Thoracic aorta (tissue), 2 donors: ENCODE data around the gene PSAPL1. TPM values are rescaled to one million over a fixed set of nuclear protein-coding genes. Genes with fewer than 3 reads are reported as not detected.

Experiments used
- ATAC-seq: fragments of 150-250 bp; one replicate; pipeline ENCODE4 v1.8.0; 2017; ENCODE audit warnings: low read depth; ENCODE audit not compliant: insufficient number of reproducible peaks, low FRiP score
- DNase-seq: peaks from one replicate; pipeline ENCODE4 v3.0.0-alpha.2; 2020; ENCODE audit warnings: low spot score
- H3K27ac ChIP-seq, 2 donors: fragments of 200-600 bp; sonication (generic); 1 replicate in 1 of 2; 2 replicates in 1 of 2; pipeline ENCODE4 v1.5.1; 2016; ENCODE audit warnings: mild to moderate bottlenecking in 2 of 2, moderate library complexity in 2 of 2
- H3K27me3 ChIP-seq: fragments of 200-600 bp; sonication (generic); replicated peaks from 2 replicates; pipeline ENCODE4 v1.6.0; 2016; ENCODE audit warnings: mild to moderate bottlenecking; ENCODE audit not compliant: insufficient read depth
- H3K36me3 ChIP-seq: fragments of 200-600 bp; sonication (generic); one replicate; pipeline ENCODE4 v1.5.1; 2016
- H3K4me1 ChIP-seq, 2 donors: fragments of 200-600 bp; sonication (generic); 1 replicate in 1 of 2; 2 replicates in 1 of 2; pipeline versions ENCODE4 v1.5.1 to v1.6.0; 2016; ENCODE audit warnings: low read depth in 2 of 2, mild to moderate bottlenecking in 1 of 2; ENCODE audit not compliant: control insufficient read depth in 1 of 2
- H3K4me3 ChIP-seq: fragments of 200-600 bp; sonication (generic); 2 replicates; pipeline ENCODE4 v1.5.1; 2016; ENCODE audit warnings: mild to moderate bottlenecking
- H3K9me3 ChIP-seq: fragments of 200-600 bp; sonication (generic); 2 replicates; pipeline ENCODE4 v1.5.1; 2016
- total RNA-seq, 2 donors: library from RNA; depleted of rRNA; stranded (reverse); fragments of >200 nt; gene quantifications; one replicate each; pipeline versions ENCODE4 v1.1.0 to v1.2.3, GENCODE V29; 2016
- TF ChIP-seq, protein P1 (sequence below): fragments of 200-600 bp; sonication (generic); IDR thresholded peaks from one replicate; pipeline ENCODE4 v1.5.1; 2019; ENCODE audit warnings: antibody characterized with exemption

The PSAPL1 gene
- total RNA-seq, 2 donors from 2014 or later: 0.14 TPM; not detected in 1

DNA sequence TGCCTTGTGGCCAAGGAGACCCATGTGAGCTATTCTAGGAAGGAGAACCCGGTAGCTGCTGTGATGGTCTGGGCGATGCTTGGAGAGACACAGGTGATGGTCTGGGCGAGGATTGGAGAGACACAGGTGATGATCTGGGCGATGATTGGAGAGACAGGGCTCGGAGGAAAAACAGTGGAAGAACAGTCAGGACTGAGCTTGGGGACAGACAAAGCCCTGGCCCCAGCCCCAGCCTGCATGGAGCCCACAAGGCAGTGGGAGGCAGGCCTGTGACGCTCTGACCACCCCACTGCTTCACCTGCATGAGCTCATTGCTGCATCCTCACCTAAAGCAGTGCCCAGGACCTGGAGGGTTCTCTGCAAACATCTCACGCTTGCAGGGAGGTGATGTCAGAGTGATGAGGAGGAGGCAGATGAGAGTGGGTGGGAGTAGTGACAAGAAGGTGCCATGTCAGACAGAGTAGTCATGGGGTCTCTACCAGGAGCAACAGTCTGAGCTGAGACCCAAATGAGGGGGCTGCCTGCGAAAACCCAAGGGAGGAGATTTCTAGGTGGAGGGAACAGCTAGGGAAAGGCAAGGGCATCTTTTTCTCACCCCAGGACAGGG, 35.9 kb upstream of the PSAPL1 start:
- TF ChIP-seq, protein P1, sequence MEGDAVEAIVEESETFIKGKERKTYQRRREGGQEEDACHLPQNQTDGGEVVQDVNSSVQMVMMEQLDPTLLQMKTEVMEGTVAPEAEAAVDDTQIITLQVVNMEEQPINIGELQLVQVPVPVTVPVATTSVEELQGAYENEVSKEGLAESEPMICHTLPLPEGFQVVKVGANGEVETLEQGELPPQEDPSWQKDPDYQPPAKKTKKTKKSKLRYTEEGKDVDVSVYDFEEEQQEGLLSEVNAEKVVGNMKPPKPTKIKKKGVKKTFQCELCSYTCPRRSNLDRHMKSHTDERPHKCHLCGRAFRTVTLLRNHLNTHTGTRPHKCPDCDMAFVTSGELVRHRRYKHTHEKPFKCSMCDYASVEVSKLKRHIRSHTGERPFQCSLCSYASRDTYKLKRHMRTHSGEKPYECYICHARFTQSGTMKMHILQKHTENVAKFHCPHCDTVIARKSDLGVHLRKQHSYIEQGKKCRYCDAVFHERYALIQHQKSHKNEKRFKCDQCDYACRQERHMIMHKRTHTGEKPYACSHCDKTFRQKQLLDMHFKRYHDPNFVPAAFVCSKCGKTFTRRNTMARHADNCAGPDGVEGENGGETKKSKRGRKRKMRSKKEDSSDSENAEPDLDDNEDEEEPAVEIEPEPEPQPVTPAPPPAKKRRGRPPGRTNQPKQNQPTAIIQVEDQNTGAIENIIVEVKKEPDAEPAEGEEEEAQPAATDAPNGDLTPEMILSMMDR: no peak
- Histone ChIP-seq H3K4me3 (no peak overlapping the region), H3K36me3 (no peaks in the 10 kb centered on the region), H3K4me1 (no peaks in the 10 kb centered on the region), H3K9me3 (peaks cover 3% of the 10 kb centered on the region), H3K27ac (no peak overlapping the region), H3K27me3 (no peaks in the 10 kb centered on the region)
- no peak for DNase-seq
- ATAC-seq: no peak

DNA sequence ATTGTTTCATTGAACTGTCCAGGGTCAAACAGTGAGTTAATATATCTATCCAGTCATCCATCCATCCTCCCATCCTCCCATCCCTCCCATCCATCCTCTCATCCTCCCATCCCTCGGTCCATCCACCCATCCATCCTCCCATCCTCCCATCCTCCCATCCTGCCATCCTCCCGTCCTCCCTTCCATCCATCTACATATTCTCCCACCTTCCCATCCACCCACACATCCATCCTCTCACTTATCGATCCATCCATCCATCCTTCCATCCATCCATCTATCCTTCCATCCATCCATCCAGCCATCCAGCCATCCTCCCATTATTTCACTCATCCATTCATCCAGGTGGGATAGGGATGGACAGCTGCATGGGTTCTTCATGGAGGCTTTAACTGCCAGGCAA, 35.4 kb upstream of the PSAPL1 start:
- ATAC-seq (no peak), DNase-seq (no peak)
- Histone ChIP-seq H3K36me3 (no peaks in the 10 kb centered on the region), H3K27ac (no peak overlapping the region), H3K4me3 (no peak overlapping the region), H3K27me3 (no peaks in the 10 kb centered on the region), H3K4me1 (no peaks in the 10 kb centered on the region), H3K9me3 (peaks cover 3% of the 10 kb centered on the region)
- TF ChIP-seq, protein P1: no peak

DNA sequence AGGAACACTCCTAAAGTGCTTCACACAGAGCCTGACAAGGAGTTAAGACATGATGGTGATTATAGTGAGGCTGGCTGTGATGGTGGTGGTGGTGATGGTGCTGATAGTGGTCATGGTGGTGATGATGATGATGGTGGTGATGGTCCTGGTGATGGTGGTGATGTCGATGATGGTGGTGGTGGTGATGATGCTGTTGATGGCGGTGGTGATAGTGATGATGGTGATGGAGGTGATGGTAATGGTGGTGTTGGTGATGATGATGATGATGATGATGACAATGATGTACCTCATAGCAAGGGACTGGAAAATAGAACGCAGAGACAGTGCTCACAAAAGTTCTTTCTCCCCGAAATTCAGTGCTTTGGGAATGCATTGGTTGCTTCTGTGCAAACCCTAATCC, 34.3 kb upstream of the PSAPL1 start:
- Histone ChIP-seq H3K27me3 (no peaks in the 10 kb centered on the region), H3K4me1 (no peaks in the 10 kb centered on the region), H3K4me3 (no peak overlapping the region), H3K9me3 (peaks cover 3% of the 10 kb centered on the region), H3K27ac (no peak overlapping the region), H3K36me3 (no peaks in the 10 kb centered on the region)
- no peak for ATAC-seq
- DNase-seq: no peak
- TF ChIP-seq, protein P1: no peak

DNA sequence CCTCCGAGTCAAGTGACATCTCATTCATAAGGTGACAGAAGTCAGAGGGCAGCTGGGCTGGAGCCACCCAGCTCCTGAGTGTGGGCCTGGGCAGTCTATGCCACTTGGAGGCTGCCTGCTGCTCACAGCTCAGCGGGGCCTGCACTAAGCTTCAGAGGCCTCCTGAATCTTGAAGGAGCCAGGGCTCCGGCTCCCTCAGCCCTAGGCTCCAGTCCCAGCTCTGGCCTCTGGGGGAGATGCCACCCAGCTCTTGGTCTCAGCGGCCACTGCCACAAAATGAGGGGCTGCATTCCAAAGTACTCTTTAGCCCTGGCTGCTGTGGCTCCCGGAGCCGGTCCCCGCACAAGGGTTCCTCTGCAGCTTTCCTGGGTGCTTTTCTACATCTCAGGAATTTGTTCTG, 32.7 kb upstream of the PSAPL1 start:
- no peak for DNase-seq
- TF ChIP-seq, protein P1: no peak
- no peak for ATAC-seq
- no peak overlapping the region for H3K27ac ChIP-seq
- H3K27me3 ChIP-seq: no peaks in the 10 kb centered on the region
- no peaks in the 10 kb centered on the region for H3K4me1 ChIP-seq
- no peak overlapping the region for H3K4me3 ChIP-seq
- no peaks in the 10 kb centered on the region for H3K36me3 ChIP-seq
- H3K9me3 ChIP-seq: peaks cover 3% of the 10 kb centered on the region

DNA sequence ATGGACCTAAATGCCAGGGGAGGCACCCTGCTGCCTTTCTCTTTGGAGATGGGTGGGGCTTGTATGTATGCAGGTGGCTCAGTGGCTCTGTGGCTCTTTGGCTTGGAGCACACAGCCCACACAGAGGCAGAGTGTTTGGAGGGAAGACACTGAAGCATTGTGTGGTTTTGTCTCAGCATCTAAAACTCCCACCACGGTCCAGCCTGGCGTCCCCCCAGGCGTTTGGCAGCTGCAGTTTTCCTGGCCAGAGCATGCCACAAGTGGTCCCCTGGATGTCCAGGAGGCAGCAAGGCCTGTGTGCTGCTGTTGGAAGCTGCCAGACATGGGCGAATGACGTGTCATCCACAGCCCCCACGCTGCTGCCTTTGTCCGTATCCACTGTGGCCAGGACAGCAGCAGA, 32.2 kb upstream of the PSAPL1 start:
- Histone ChIP-seq H3K36me3 (no peaks in the 10 kb centered on the region), H3K4me1 (no peaks in the 10 kb centered on the region), H3K27me3 (no peaks in the 10 kb centered on the region), H3K9me3 (peaks cover 3% of the 10 kb centered on the region), H3K4me3 (no peak overlapping the region), H3K27ac (no peak overlapping the region)
- TF ChIP-seq, protein P1: no peak
- no peak for DNase-seq
- no peak for ATAC-seq
